Measurements from ENCODE around the gene OR10A5.
"Not testable (repeated sequence)": the region's sequence is repeated elsewhere in the genome, so short reads cannot be mapped to it uniquely, and the experiment has no call there.

Gene OR10A5

GRCh38 chr11:6845383-6845782, at the start of gene OR10A5:
OR10A5 (plus strand) TSS chr11:6845683; CDS start chr11:6845683, 0 bp downstream.
- no peak for FAIRE-seq

GRCh38 chr11:6799402-6799801, 46.1 kb upstream of the OR10A5 start, which contains the start of gene OR6A2:
OR6A2 (minus strand) TSS chr11:6799689; CDS start chr11:6795708, 3,981 bp downstream.
- FAIRE-seq, result no peak

GRCh38 chr11:6801075-6801474, 44.4 kb upstream of the OR10A5 start:
- not testable (repeated sequence) for FAIRE-seq

- no peak for FAIRE-seq
These were observed 33.0 kb upstream of the OR10A5 start for GRCh38 chr11:6812390-6813005.

- FAIRE-seq, result no peak
These were observed 31.8 kb upstream of the OR10A5 start for GRCh38 chr11:6813656-6814055.

GRCh38 chr11:6817694-6818093, 27.8 kb upstream of the OR10A5 start:
- FAIRE-seq, result no peak

GRCh38 chr11:6818967-6819366, 26.5 kb upstream of the OR10A5 start:
- no peak for FAIRE-seq

- FAIRE-seq, result no peak
These were observed 21.2 kb upstream of the OR10A5 start for GRCh38 chr11:6824136-6824823.

GRCh38 chr11:6825231-6825744, 20.2 kb upstream of the OR10A5 start:
- no peak for FAIRE-seq

- no peak for FAIRE-seq
These were observed 17.4 kb upstream of the OR10A5 start for GRCh38 chr11:6828103-6828502.

GRCh38 chr11:6833356-6833755, 12.1 kb upstream of the OR10A5 start:
- FAIRE-seq, result no peak

- FAIRE-seq, result no peak
These were observed 11.5 kb upstream of the OR10A5 start for GRCh38 chr11:6834021-6834420.

GRCh38 chr11:6841694-6842093, 3.8 kb upstream of the OR10A5 start:
- no peak for FAIRE-seq

- no peak for FAIRE-seq
These were observed 1.8 kb upstream of the OR10A5 start for GRCh38 chr11:6843670-6844069.

- no peak for FAIRE-seq
These were observed 1.1 kb upstream of the OR10A5 start for GRCh38 chr11:6844356-6844755.

- no peak for FAIRE-seq
These were observed 5.0 kb downstream of the OR10A5 start for GRCh38 chr11:6850526-6850925.

- FAIRE-seq, result not testable (repeated sequence)
These were observed 9.3 kb downstream of the OR10A5 start for GRCh38 chr11:6854801-6855200.

- no peak for FAIRE-seq
These were observed 10.6 kb downstream of the OR10A5 start for GRCh38 chr11:6855971-6856541.

- no peak for FAIRE-seq
These were observed 11.4 kb downstream of the OR10A5 start for GRCh38 chr11:6856871-6857270.

GRCh38 chr11:6862961-6863360, 17.5 kb downstream of the OR10A5 start, which contains the start of gene OR10A2:
OR10A2 (plus strand) TSS chr11:6863057; CDS start chr11:6869755, 6,698 bp downstream.
- no peak for FAIRE-seq

GRCh38 chr11:6864438-6864837, 19.0 kb downstream of the OR10A5 start:
- no peak for FAIRE-seq

- no peak for FAIRE-seq
These were observed 25.8 kb downstream of the OR10A5 start for GRCh38 chr11:6871278-6871677.

- no peak for FAIRE-seq
These were observed 30.3 kb downstream of the OR10A5 start for GRCh38 chr11:6875761-6876160.

- no peak for FAIRE-seq
These were observed 30.8 kb downstream of the OR10A5 start, which contains the start of gene OR10A4 for GRCh38 chr11:6876325-6876724. OR10A4 (plus strand) TSS chr11:6876625; CDS start chr11:6876648, 23 bp downstream.

All from islet of Langerhans (tissue), 1 donor.